ENCODE results near the gene PFN1. TPM values are rescaled to one million over a fixed set of nuclear protein-coding genes. Genes with fewer than 3 reads are reported as not detected.
A peak's percentile ranks its signal among the peaks of the same experiment; 100 is the strongest.

Gene PFN1
- total and polyA plus RNA-seq, 9 of the 15 experiments (the other 6 are each of a cell fraction or from before 2014, with no cell fraction given) = 60.5 to 1,479 (median 456) TPM

DNA sequence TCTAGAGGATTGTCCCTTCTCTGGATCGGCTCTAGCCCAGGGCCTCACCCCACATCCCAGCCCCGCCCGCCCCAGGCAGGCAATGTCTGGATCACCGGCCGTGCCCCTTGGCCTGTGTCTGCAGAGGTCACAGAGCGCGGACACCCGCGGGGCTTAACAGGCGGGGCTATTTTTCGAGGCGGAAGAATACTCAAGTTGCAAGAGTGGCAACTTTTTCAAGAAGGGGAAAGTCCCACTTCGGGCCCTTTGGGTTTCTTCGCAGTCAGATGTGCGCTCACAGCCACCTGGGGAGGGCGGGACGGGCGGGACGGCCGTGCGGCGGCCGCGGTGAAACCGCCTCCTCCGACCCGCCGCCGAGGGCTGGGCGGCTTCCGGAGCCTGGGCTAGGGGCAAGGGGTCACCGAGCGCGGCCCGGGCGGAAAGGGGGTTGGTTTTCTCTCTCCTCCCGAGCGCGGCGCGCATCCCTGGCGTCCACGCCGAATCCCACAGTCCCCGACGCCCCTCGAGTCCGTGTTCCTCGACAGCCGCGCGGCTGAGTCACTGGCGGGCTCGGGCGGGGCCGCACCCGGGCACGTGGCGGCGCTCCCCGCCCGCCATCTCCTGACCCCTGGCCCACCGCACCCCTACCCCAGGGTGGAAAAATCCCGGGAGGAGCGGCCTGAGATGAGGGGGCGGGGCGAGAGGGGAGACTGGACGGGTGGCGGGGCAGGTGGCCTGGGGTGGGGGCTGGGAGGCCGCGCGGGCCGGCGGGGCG, 1.2 kb upstream of the PFN1 start (continued):
- TF ChIP-seq, protein P1, sequence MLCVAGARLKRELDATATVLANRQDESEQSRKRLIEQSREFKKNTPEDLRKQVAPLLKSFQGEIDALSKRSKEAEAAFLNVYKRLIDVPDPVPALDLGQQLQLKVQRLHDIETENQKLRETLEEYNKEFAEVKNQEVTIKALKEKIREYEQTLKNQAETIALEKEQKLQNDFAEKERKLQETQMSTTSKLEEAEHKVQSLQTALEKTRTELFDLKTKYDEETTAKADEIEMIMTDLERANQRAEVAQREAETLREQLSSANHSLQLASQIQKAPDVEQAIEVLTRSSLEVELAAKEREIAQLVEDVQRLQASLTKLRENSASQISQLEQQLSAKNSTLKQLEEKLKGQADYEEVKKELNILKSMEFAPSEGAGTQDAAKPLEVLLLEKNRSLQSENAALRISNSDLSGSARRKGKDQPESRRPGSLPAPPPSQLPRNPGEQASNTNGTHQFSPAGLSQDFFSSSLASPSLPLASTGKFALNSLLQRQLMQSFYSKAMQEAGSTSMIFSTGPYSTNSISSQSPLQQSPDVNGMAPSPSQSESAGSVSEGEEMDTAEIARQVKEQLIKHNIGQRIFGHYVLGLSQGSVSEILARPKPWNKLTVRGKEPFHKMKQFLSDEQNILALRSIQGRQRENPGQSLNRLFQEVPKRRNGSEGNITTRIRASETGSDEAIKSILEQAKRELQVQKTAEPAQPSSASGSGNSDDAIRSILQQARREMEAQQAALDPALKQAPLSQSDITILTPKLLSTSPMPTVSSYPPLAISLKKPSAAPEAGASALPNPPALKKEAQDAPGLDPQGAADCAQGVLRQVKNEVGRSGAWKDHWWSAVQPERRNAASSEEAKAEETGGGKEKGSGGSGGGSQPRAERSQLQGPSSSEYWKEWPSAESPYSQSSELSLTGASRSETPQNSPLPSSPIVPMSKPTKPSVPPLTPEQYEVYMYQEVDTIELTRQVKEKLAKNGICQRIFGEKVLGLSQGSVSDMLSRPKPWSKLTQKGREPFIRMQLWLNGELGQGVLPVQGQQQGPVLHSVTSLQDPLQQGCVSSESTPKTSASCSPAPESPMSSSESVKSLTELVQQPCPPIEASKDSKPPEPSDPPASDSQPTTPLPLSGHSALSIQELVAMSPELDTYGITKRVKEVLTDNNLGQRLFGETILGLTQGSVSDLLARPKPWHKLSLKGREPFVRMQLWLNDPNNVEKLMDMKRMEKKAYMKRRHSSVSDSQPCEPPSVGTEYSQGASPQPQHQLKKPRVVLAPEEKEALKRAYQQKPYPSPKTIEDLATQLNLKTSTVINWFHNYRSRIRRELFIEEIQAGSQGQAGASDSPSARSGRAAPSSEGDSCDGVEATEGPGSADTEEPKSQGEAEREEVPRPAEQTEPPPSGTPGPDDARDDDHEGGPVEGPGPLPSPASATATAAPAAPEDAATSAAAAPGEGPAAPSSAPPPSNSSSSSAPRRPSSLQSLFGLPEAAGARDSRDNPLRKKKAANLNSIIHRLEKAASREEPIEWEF (CRISPR knock-in tag; IDR thresholded peaks at IDR 0.05) = no peak
- TF ChIP-seq, protein P2, sequence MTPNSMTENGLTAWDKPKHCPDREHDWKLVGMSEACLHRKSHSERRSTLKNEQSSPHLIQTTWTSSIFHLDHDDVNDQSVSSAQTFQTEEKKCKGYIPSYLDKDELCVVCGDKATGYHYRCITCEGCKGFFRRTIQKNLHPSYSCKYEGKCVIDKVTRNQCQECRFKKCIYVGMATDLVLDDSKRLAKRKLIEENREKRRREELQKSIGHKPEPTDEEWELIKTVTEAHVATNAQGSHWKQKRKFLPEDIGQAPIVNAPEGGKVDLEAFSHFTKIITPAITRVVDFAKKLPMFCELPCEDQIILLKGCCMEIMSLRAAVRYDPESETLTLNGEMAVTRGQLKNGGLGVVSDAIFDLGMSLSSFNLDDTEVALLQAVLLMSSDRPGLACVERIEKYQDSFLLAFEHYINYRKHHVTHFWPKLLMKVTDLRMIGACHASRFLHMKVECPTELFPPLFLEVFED (CRISPR knock-in tag; conservative IDR thresholded peaks at IDR 0.05) = no peak
- TF ChIP-seq SPI1 (IDR thresholded peaks at IDR 0.05; ENCODE audit: borderline replicate concordance, low read depth, low read length) (no peak), KHSRP (IDR thresholded peaks at IDR 0.05) (no peak), ZBED1 (IDR thresholded peaks at IDR 0.05) (no peak), CBX8 (IDR thresholded peaks at IDR 0.05; ENCODE audit: borderline replicate concordance, extremely low read depth, low read depth, low read length, poor library complexity, severe bottlenecking) (no peak), JUNB (CRISPR knock-in tag; conservative IDR thresholded peaks at IDR 0.05) (0 out of 2 replicates have a peak, but pooled peaks have one; percentile 11), RNF2 (IDR thresholded peaks at IDR 0.05) (no peak), ZNF444 (CRISPR knock-in tag; IDR thresholded peaks at IDR 0.05) (no peak), RBFOX2 (IDR thresholded peaks at IDR 0.05; ENCODE audit: low read depth, low read length) (peak; percentile 75), FOXP1 (CRISPR knock-in tag; IDR thresholded peaks at IDR 0.05) (no peak), ZNF384 (IDR thresholded peaks at IDR 0.05; ENCODE audit: low read depth, low read length) (no peak), LEF1 (IDR thresholded peaks at IDR 0.05) (no peak), SMARCA4 (IDR thresholded peaks at IDR 0.05) (no peak), CREM (IDR thresholded peaks at IDR 0.05; ENCODE audit: low read depth) (no peak), FOXJ3 (CRISPR knock-in tag; IDR thresholded peaks at IDR 0.05) (no peak)
- TF ChIP-seq, protein P3, sequence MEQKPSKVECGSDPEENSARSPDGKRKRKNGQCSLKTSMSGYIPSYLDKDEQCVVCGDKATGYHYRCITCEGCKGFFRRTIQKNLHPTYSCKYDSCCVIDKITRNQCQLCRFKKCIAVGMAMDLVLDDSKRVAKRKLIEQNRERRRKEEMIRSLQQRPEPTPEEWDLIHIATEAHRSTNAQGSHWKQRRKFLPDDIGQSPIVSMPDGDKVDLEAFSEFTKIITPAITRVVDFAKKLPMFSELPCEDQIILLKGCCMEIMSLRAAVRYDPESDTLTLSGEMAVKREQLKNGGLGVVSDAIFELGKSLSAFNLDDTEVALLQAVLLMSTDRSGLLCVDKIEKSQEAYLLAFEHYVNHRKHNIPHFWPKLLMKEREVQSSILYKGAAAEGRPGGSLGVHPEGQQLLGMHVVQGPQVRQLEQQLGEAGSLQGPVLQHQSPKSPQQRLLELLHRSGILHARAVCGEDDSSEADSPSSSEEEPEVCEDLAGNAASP (IDR thresholded peaks at IDR 0.05) = no peak
- TF ChIP-seq, protein P4, sequence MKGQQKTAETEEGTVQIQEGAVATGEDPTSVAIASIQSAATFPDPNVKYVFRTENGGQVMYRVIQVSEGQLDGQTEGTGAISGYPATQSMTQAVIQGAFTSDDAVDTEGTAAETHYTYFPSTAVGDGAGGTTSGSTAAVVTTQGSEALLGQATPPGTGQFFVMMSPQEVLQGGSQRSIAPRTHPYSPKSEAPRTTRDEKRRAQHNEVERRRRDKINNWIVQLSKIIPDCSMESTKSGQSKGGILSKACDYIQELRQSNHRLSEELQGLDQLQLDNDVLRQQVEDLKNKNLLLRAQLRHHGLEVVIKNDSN (CRISPR knock-in tag; IDR thresholded peaks at IDR 0.05) = peak; percentile 57
- TF ChIP-seq, protein P5, sequence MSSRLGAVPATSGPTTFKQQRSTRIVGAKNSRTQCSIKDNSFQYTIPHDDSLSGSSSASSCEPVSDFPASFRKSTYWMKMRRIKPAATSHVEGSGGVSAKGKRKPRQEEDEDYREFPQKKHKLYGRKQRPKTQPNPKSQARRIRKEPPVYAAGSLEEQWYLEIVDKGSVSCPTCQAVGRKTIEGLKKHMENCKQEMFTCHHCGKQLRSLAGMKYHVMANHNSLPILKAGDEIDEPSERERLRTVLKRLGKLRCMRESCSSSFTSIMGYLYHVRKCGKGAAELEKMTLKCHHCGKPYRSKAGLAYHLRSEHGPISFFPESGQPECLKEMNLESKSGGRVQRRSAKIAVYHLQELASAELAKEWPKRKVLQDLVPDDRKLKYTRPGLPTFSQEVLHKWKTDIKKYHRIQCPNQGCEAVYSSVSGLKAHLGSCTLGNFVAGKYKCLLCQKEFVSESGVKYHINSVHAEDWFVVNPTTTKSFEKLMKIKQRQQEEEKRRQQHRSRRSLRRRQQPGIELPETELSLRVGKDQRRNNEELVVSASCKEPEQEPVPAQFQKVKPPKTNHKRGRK (tag; IDR thresholded peaks at IDR 0.05) = no peak
